Stimulated activated CD8-positive, alpha-beta memory T cell treated with anti-CD3 and anti-CD28 coated beads, Interleukin-4, amount 100 ng/mL, for 24 hours (primary cell): Measurements from ENCODE around the gene PPP2R5D.
"Not testable (repeated sequence)": the region's sequence is repeated elsewhere in the genome, so short reads cannot be mapped to it uniquely, and the experiment has no call there.

Source experiments
- DNase-seq: peaks from one replicate; pipeline ENCODE4 v3.0.0-alpha.2; 2020; ENCODE audit warnings: low read depth

Gene PPP2R5D

GRCh38 chr6:42984001-42984923, at the start of gene PPP2R5D:
TSS of gene PPP2R5D (plus strand) at chr6:42984570. CDS start at chr6:42984678, 108 bp downstream.
- DNase-seq, result peak; percentile 94

GRCh38 chr6:42935322-42935721, 49.0 kb upstream of the PPP2R5D start:
- no peak for DNase-seq

- DNase-seq, result no peak
Observed at GRCh38 chr6:42936398-42936797, 48.0 kb upstream of the PPP2R5D start.

GRCh38 chr6:42937548-42938427, 46.6 kb upstream of the PPP2R5D start:
- DNase-seq, result no peak

GRCh38 chr6:42938428-42938796, 46.0 kb upstream of the PPP2R5D start:
- DNase-seq, result no peak

- DNase-seq, result no peak
Observed at GRCh38 chr6:42938987-42939809, 45.2 kb upstream of the PPP2R5D start.

- DNase-seq, result no peak
Observed at GRCh38 chr6:42939810-42940167, 44.6 kb upstream of the PPP2R5D start.

GRCh38 chr6:42940493-42941045, 43.8 kb upstream of the PPP2R5D start:
- DNase-seq, result no peak

GRCh38 chr6:42941356-42941755, 43.0 kb upstream of the PPP2R5D start:
- DNase-seq, result not testable (repeated sequence)

GRCh38 chr6:42942444-42942843, 41.9 kb upstream of the PPP2R5D start:
- no peak for DNase-seq

- DNase-seq, result no peak
Observed at GRCh38 chr6:42947950-42948349, 36.4 kb upstream of the PPP2R5D start.

GRCh38 chr6:42952389-42952788, 32.0 kb upstream of the PPP2R5D start:
- DNase-seq, result no peak

- DNase-seq, result not testable (repeated sequence)
Observed at GRCh38 chr6:42954405-42954804, 30.0 kb upstream of the PPP2R5D start.

- no peak for DNase-seq
Observed at GRCh38 chr6:42958125-42958524, 26.2 kb upstream of the PPP2R5D start.

GRCh38 chr6:42959917-42960242, 24.5 kb upstream of the PPP2R5D start:
- no peak for DNase-seq

GRCh38 chr6:42960243-42961019, 23.9 kb upstream of the PPP2R5D start, which contains the start of gene GNMT:
TSS of gene GNMT (plus strand) at chr6:42960754. CDS start at chr6:42960768, 14 bp downstream.
- no peak for DNase-seq

- no peak for DNase-seq
Observed at GRCh38 chr6:42961020-42961470, 23.3 kb upstream of the PPP2R5D start.

GRCh38 chr6:42962096-42962495, 22.3 kb upstream of the PPP2R5D start:
- DNase-seq, result no peak

GRCh38 chr6:42962502-42963178, 21.7 kb upstream of the PPP2R5D start:
- DNase-seq, result no peak

GRCh38 chr6:42963179-42963854, 21.1 kb upstream of the PPP2R5D start:
- DNase-seq, result no peak
